ENCODE measurements around the gene FMNL2. TPM values are rescaled to one million over a fixed set of nuclear protein-coding genes. Genes with fewer than 3 reads are reported as not detected.

The FMNL2 gene
- total and polyA plus RNA-seq, 4 donors: 81.1 to 173 (median 146) TPM

- Histone ChIP-seq H3K9me3 (ENCODE audit: control insufficient read depth, insufficient read depth, low read length) (no peaks in the 10 kb centered on the region), H3K4me1 (ENCODE audit: control insufficient read depth, insufficient read depth, low read length) (peaks cover 3% of the 10 kb centered on the region), H3K36me3 (ENCODE audit: control insufficient read depth, insufficient read depth, low read length) (no peaks in the 10 kb centered on the region), H3K27ac (ENCODE audit: low read depth, low read length) (no peak overlapping the region), H3K27me3 (ENCODE audit: control insufficient read depth, insufficient read depth, low read length) (no peaks in the 10 kb centered on the region), H3K4me3 (ENCODE audit: low read depth, low read length) (no peak overlapping the region)
- 100% methylated on average over 1 of the region's 3 CpGs for WGBS (ENCODE audit: insufficient coverage)
- DNase-seq (ENCODE audit: low read depth in 4 of 6, low spot score in 6 of 6): no peak
Measured at GRCh38 chr2:152509772-152510491, 175.0 kb downstream of the FMNL2 start.

- DNase-seq (ENCODE audit: low read depth in 4 of 6, low spot score in 6 of 6): no peak
- Histone ChIP-seq H3K27me3 (ENCODE audit: control insufficient read depth, insufficient read depth, low read length) (no peaks in the 10 kb centered on the region), H3K4me1 (ENCODE audit: control insufficient read depth, insufficient read depth, low read length) (peaks cover under 1% of the 10 kb centered on the region), H3K4me3 (ENCODE audit: low read depth, low read length) (no peak overlapping the region), H3K36me3 (ENCODE audit: control insufficient read depth, insufficient read depth, low read length) (no peaks in the 10 kb centered on the region), H3K9me3 (ENCODE audit: control insufficient read depth, insufficient read depth, low read length) (no peaks in the 10 kb centered on the region), H3K27ac (ENCODE audit: low read depth, low read length) (no peak overlapping the region)
- 90% methylated on average over 2 of the region's 5 CpGs for WGBS (ENCODE audit: insufficient coverage)
Measured at GRCh38 chr2:152510621-152511020, 175.6 kb downstream of the FMNL2 start.

- Histone ChIP-seq H3K9me3 (ENCODE audit: control insufficient read depth, insufficient read depth, low read length) (no peaks in the 10 kb centered on the region), H3K27ac (ENCODE audit: low read depth, low read length) (no peak overlapping the region), H3K27me3 (ENCODE audit: control insufficient read depth, insufficient read depth, low read length) (no peaks in the 10 kb centered on the region), H3K36me3 (ENCODE audit: control insufficient read depth, insufficient read depth, low read length) (no peaks in the 10 kb centered on the region), H3K4me1 (ENCODE audit: control insufficient read depth, insufficient read depth, low read length) (no peaks in the 10 kb centered on the region), H3K4me3 (ENCODE audit: low read depth, low read length) (no peak overlapping the region)
- no peak for DNase-seq (ENCODE audit: low read depth in 4 of 6, low spot score in 6 of 6)
- WGBS (ENCODE audit: insufficient coverage): 92% methylated on average over 2 of the region's 2 CpGs
Measured at GRCh38 chr2:152511981-152512380, 177.0 kb downstream of the FMNL2 start.

GRCh38 chr2:152513029-152513428 lies 178.1 kb downstream of the FMNL2 start:
- no CpG with 5 or more reads among the region's 4 CpGs for WGBS (ENCODE audit: insufficient coverage)
- H3K27ac ChIP-seq (ENCODE audit: low read depth, low read length): no peak overlapping the region
- no peak overlapping the region for H3K4me3 ChIP-seq (ENCODE audit: low read depth, low read length)
- H3K4me1 ChIP-seq (ENCODE audit: control insufficient read depth, insufficient read depth, low read length): no peaks in the 10 kb centered on the region
- no peaks in the 10 kb centered on the region for H3K36me3 ChIP-seq (ENCODE audit: control insufficient read depth, insufficient read depth, low read length)
- H3K27me3 ChIP-seq (ENCODE audit: control insufficient read depth, insufficient read depth, low read length): no peaks in the 10 kb centered on the region
- H3K9me3 ChIP-seq (ENCODE audit: control insufficient read depth, insufficient read depth, low read length): no peaks in the 10 kb centered on the region
- DNase-seq (ENCODE audit: low read depth in 4 of 6, low spot score in 6 of 6): no peak

GRCh38 chr2:152513681-152514080 lies 178.7 kb downstream of the FMNL2 start:
- no peaks in the 10 kb centered on the region for H3K4me1 ChIP-seq (ENCODE audit: control insufficient read depth, insufficient read depth, low read length)
- WGBS (ENCODE audit: insufficient coverage): 67% methylated on average over 2 of the region's 2 CpGs
- H3K4me3 ChIP-seq (ENCODE audit: low read depth, low read length): no peak overlapping the region
- peak in 1 of 6 donors; percentile 83 for DNase-seq (ENCODE audit: low read depth in 4 of 6, low spot score in 6 of 6)
- no peak overlapping the region for H3K27ac ChIP-seq (ENCODE audit: low read depth, low read length)
- no peaks in the 10 kb centered on the region for H3K27me3 ChIP-seq (ENCODE audit: control insufficient read depth, insufficient read depth, low read length)
- no peaks in the 10 kb centered on the region for H3K36me3 ChIP-seq (ENCODE audit: control insufficient read depth, insufficient read depth, low read length)
- no peaks in the 10 kb centered on the region for H3K9me3 ChIP-seq (ENCODE audit: control insufficient read depth, insufficient read depth, low read length)

GRCh38 chr2:152518034-152518433 lies 183.1 kb downstream of the FMNL2 start:
- Histone ChIP-seq H3K27me3 (ENCODE audit: control insufficient read depth, insufficient read depth, low read length) (no peaks in the 10 kb centered on the region), H3K9me3 (ENCODE audit: control insufficient read depth, insufficient read depth, low read length) (no peaks in the 10 kb centered on the region), H3K36me3 (ENCODE audit: control insufficient read depth, insufficient read depth, low read length) (no peaks in the 10 kb centered on the region), H3K4me3 (ENCODE audit: low read depth, low read length) (no peak overlapping the region), H3K27ac (ENCODE audit: low read depth, low read length) (no peak overlapping the region), H3K4me1 (ENCODE audit: control insufficient read depth, insufficient read depth, low read length) (peaks cover 6% of the 10 kb centered on the region)
- WGBS (ENCODE audit: insufficient coverage): no CpG with 5 or more reads among the region's 1 CpG
- no peak for DNase-seq (ENCODE audit: low read depth in 4 of 6, low spot score in 6 of 6)

- Histone ChIP-seq H3K4me1 (ENCODE audit: control insufficient read depth, insufficient read depth, low read length) (peaks cover 6% of the 10 kb centered on the region), H3K27ac (ENCODE audit: low read depth, low read length) (peak overlapping the region; percentile 36), H3K9me3 (ENCODE audit: control insufficient read depth, insufficient read depth, low read length) (no peaks in the 10 kb centered on the region), H3K4me3 (ENCODE audit: low read depth, low read length) (no peak overlapping the region), H3K36me3 (ENCODE audit: control insufficient read depth, insufficient read depth, low read length) (no peaks in the 10 kb centered on the region), H3K27me3 (ENCODE audit: control insufficient read depth, insufficient read depth, low read length) (no peaks in the 10 kb centered on the region)
- WGBS (ENCODE audit: insufficient coverage): 29% methylated on average over 9 of the region's 14 CpGs
- peak in 1 of 6 donors; percentile 43 for DNase-seq (ENCODE audit: low read depth in 4 of 6, low spot score in 6 of 6)
Measured at GRCh38 chr2:152518641-152519580, 183.9 kb downstream of the FMNL2 start.

GRCh38 chr2:152519581-152519952 lies 184.6 kb downstream of the FMNL2 start:
- peak overlapping the region; percentile 36 for H3K27ac ChIP-seq (ENCODE audit: low read depth, low read length)
- H3K9me3 ChIP-seq (ENCODE audit: control insufficient read depth, insufficient read depth, low read length): no peaks in the 10 kb centered on the region
- H3K4me3 ChIP-seq (ENCODE audit: low read depth, low read length): no peak overlapping the region
- peaks cover 6% of the 10 kb centered on the region for H3K4me1 ChIP-seq (ENCODE audit: control insufficient read depth, insufficient read depth, low read length)
- H3K27me3 ChIP-seq (ENCODE audit: control insufficient read depth, insufficient read depth, low read length): no peaks in the 10 kb centered on the region
- no peaks in the 10 kb centered on the region for H3K36me3 ChIP-seq (ENCODE audit: control insufficient read depth, insufficient read depth, low read length)
- WGBS (ENCODE audit: insufficient coverage): no CpG with 5 or more reads among the region's 2 CpGs
- no peak for DNase-seq (ENCODE audit: low read depth in 4 of 6, low spot score in 6 of 6)

GRCh38 chr2:152520759-152521158 lies 185.8 kb downstream of the FMNL2 start:
- Histone ChIP-seq H3K36me3 (ENCODE audit: control insufficient read depth, insufficient read depth, low read length) (no peaks in the 10 kb centered on the region), H3K4me1 (ENCODE audit: control insufficient read depth, insufficient read depth, low read length) (peaks cover 6% of the 10 kb centered on the region), H3K4me3 (ENCODE audit: low read depth, low read length) (no peak overlapping the region), H3K27me3 (ENCODE audit: control insufficient read depth, insufficient read depth, low read length) (no peaks in the 10 kb centered on the region), H3K27ac (ENCODE audit: low read depth, low read length) (no peak overlapping the region), H3K9me3 (ENCODE audit: control insufficient read depth, insufficient read depth, low read length) (no peaks in the 10 kb centered on the region)
- DNase-seq (ENCODE audit: low read depth in 4 of 6, low spot score in 6 of 6): no peak

Data from spinal cord (tissue), 10 donors.